WERI-Rb-1 (cell line): ENCODE data around the gene STT3A.

Source experiments
- DNase-seq: peaks from one replicate; pipeline ENCODE4 v3.0.0-alpha.2; 2020
- H3K27ac ChIP-seq: fragments of 250-450 bp; sonication (Bioruptor Pico); 2 replicates; pipeline ENCODE4 v1.5.1; 2020; ENCODE audit warnings: mild to moderate bottlenecking, moderate library complexity
- H3K27me3 ChIP-seq: fragments of 250-450 bp; sonication (Bioruptor Pico); 2 replicates; pipeline ENCODE4 v1.5.1; 2021; ENCODE audit warnings: mild to moderate bottlenecking, low read depth, moderate library complexity; ENCODE audit not compliant: insufficient read depth, severe bottlenecking
- H3K36me3 ChIP-seq: fragments of 250-450 bp; sonication (Bioruptor Pico); 2 replicates; pipeline ENCODE4 v1.5.1; 2020; ENCODE audit warnings: mild to moderate bottlenecking, moderate library complexity
- H3K4me3 ChIP-seq: 2 replicates; pipeline ENCODE4 v1.5.1; 2011; ENCODE audit warnings: low read depth, mild to moderate bottlenecking, control low read depth, low read length
- H3K9me3 ChIP-seq: fragments of 250-450 bp; sonication (Bioruptor Pico); 2 replicates; pipeline ENCODE4 v1.5.1; 2021; ENCODE audit warnings: mild to moderate bottlenecking, moderate library complexity; ENCODE audit not compliant: severe bottlenecking
- CTCF ChIP-seq: IDR thresholded peaks from 2 replicates; pipeline ENCODE4 v1.5.1; 2011; ENCODE audit warnings: low read depth, mild to moderate bottlenecking, control low read depth, inconsistent platforms, low read length

STT3A gene

GRCh38 chr11:125625630-125626287 is 33.1 kb downstream of the STT3A start:
- Histone ChIP-seq H3K4me3 (peak overlapping the region; percentile 97), H3K36me3 (peaks cover 64% of the 10 kb centered on the region), H3K27me3 (no peaks in the 10 kb centered on the region), H3K9me3 (no peaks in the 10 kb centered on the region), H3K27ac (peak overlapping the region; percentile 96)
- DNase-seq: peak; percentile 95
- no peak for TF ChIP-seq CTCF

- Histone ChIP-seq H3K9me3 (no peaks in the 10 kb centered on the region), H3K27me3 (no peaks in the 10 kb centered on the region), H3K4me3 (peak overlapping the region; percentile 97), H3K27ac (peak overlapping the region; percentile 96), H3K36me3 (peaks cover 63% of the 10 kb centered on the region)
- no peak for TF ChIP-seq CTCF
- peak; percentile 82 for DNase-seq
Measured at GRCh38 chr11:125626288-125626950, 33.8 kb downstream of the STT3A start.

GRCh38 chr11:125627236-125627910 is 34.7 kb downstream of the STT3A start:
- no peaks in the 10 kb centered on the region for H3K27me3 ChIP-seq
- peak overlapping the region; percentile 97 for H3K4me3 ChIP-seq
- TF ChIP-seq CTCF: no peak
- H3K36me3 ChIP-seq: peaks cover 54% of the 10 kb centered on the region
- no peak overlapping the region; the same call in 1 of the 2 replicates for H3K27ac ChIP-seq
- no peaks in the 10 kb centered on the region for H3K9me3 ChIP-seq
- no peak for DNase-seq

- Histone ChIP-seq H3K9me3 (no peaks in the 10 kb centered on the region), H3K27ac (no peak overlapping the region), H3K36me3 (peaks cover 75% of the 10 kb centered on the region), H3K4me3 (no peak overlapping the region), H3K27me3 (no peaks in the 10 kb centered on the region)
- no peak for TF ChIP-seq CTCF
- DNase-seq: no peak
Measured at GRCh38 chr11:125637840-125638239, 45.2 kb downstream of the STT3A start.

- Histone ChIP-seq H3K27me3 (no peaks in the 10 kb centered on the region), H3K36me3 (peaks cover 73% of the 10 kb centered on the region), H3K27ac (no peak overlapping the region), H3K9me3 (no peaks in the 10 kb centered on the region), H3K4me3 (no peak overlapping the region)
- TF ChIP-seq CTCF: no peak
- no peak for DNase-seq
Measured at GRCh38 chr11:125638315-125638714, 45.7 kb downstream of the STT3A start.
